Measurements from ENCODE around the gene DNM3. TPM values are rescaled to one million over a fixed set of nuclear protein-coding genes. Genes with fewer than 3 reads are reported as not detected.

Gene DNM3
- total and polyA plus RNA-seq, 9 of the 15 experiments (the other 6 are each of a cell fraction or from before 2014, with no cell fraction given): 0.08 to 0.36 (median 0.22) TPM; not detected in 1

DNA sequence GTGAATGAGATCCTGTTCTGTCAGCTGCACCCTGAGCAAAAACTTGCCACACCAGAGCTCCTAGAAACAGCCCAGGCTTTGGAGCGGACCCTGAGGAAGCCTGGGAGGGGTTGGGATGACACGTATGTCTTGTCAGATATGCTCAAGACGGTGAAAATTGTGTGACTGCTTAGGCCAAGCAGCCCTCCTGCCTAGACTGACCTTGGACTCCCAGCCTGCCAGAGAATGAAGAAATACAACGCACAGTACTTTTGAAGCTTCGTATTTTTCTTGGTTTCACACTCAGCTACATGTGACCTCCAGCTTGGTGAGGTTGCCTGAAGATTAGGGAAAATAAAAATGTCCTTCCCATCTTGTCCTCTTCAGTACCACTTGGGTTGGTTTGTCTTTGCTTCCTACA, 44.7 kb upstream of the DNM3 start (continued):
- TF ChIP-seq CHD7 (IDR thresholded peaks at IDR 0.05; ENCODE audit: low read depth, low read length) (no peak), ZNF224 (CRISPR knock-in tag; IDR thresholded peaks at IDR 0.05) (no peak), POLR3A (IDR thresholded peaks at IDR 0.05; ENCODE audit: borderline replicate concordance, extremely low read depth, insufficient read depth, insufficient read length) (no peak), MTF1 (CRISPR knock-in tag; IDR thresholded peaks at IDR 0.05; ENCODE audit: borderline replicate concordance) (no peak), ZNF12 (CRISPR knock-in tag; IDR thresholded peaks at IDR 0.05) (no peak), BRCA1 (IDR thresholded peaks at IDR 0.05) (no peak), BRCA1 (CRISPR knock-in tag; IDR thresholded peaks at IDR 0.05) (no peak), FOXP1 (CRISPR knock-in tag; IDR thresholded peaks at IDR 0.05) (no peak), RNF2 (IDR thresholded peaks at IDR 0.05) (no peak), BRD9 (IDR thresholded peaks at IDR 0.05; ENCODE audit: low read depth, partially characterized antibody) (no peak), ZNF146 (CRISPR knock-in tag; IDR thresholded peaks at IDR 0.05; ENCODE audit: unreplicated experiment) (no peak)
